Fibroblast of lung (primary cell): ENCODE data around the gene RUNX1.

Experiments used
- EZH2 ChIP-seq: IDR thresholded peaks from 2 replicates; pipeline ENCODE4 v1.5.1; 2012; ENCODE audit warnings: low read length, control low read depth, mild to moderate bottlenecking; ENCODE audit errors: missing control alignments
- TF ChIP-seq, protein P1 (sequence below), 2 donors: IDR thresholded peaks in 1 of 2; conservative IDR thresholded peaks in 1 of 2; 1 replicate in 1 of 2; 2 replicates in 1 of 2; pipeline ENCODE4 v1.5.1; 2011 to 2012; ENCODE audit warnings: low read length in 2 of 2, control low read depth in 1 of 2, inconsistent platforms in 1 of 2, low read depth in 1 of 2, mild to moderate bottlenecking in 1 of 2

DNA sequence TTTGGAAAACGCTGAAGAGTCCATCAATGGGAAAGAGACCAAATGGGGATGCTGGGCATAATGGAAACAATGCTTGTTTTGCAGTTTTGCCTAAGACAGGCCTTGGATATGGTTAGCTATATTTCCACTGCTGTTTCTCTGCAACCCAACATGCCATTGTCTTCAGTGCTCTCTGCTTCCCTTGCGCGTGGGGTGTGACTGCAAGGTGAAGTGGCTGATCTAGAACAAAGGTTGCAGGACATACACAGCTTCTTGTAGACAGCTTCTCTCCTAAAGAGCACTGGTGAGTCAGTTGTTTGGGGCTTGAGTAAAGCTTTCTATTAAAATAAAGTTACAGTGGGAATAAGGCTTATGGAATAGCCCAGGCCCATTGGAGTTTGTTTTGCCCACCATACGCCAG, 33.0 kb downstream of the RUNX1 start:
- TF ChIP-seq, protein P1, sequence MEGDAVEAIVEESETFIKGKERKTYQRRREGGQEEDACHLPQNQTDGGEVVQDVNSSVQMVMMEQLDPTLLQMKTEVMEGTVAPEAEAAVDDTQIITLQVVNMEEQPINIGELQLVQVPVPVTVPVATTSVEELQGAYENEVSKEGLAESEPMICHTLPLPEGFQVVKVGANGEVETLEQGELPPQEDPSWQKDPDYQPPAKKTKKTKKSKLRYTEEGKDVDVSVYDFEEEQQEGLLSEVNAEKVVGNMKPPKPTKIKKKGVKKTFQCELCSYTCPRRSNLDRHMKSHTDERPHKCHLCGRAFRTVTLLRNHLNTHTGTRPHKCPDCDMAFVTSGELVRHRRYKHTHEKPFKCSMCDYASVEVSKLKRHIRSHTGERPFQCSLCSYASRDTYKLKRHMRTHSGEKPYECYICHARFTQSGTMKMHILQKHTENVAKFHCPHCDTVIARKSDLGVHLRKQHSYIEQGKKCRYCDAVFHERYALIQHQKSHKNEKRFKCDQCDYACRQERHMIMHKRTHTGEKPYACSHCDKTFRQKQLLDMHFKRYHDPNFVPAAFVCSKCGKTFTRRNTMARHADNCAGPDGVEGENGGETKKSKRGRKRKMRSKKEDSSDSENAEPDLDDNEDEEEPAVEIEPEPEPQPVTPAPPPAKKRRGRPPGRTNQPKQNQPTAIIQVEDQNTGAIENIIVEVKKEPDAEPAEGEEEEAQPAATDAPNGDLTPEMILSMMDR (conservative IDR thresholded peaks at IDR 0.05 in 1 of 2, IDR thresholded peaks at IDR 0.05 in 1 of 2; ENCODE audit: low read depth in 1 of 2, low read length in 2 of 2), result no peak
- no peak for TF ChIP-seq EZH2
